HUES64 (cell line): ENCODE measurements around the gene CAPN11.
A peak's percentile ranks its signal among the peaks of the same experiment; 100 is the strongest.

Experiments
- H3K27ac ChIP-seq: 2 replicates; pipeline ENCODE4 v1.7.0; 2013; ENCODE audit warnings: low read depth, low read length, inconsistent platforms
- H3K27me3 ChIP-seq: 2 replicates; pipeline ENCODE4 v1.6.1; 2013; ENCODE audit warnings: mild to moderate bottlenecking, low read length; ENCODE audit not compliant: insufficient read depth
- H3K36me3 ChIP-seq: 2 replicates; pipeline ENCODE4 v1.6.1; 2013; ENCODE audit warnings: mild to moderate bottlenecking, low read length; ENCODE audit not compliant: insufficient read depth
- H3K4me1 ChIP-seq: 2 replicates; pipeline ENCODE4 v1.6.1; 2013; ENCODE audit warnings: mild to moderate bottlenecking, low read length, moderate library complexity; ENCODE audit not compliant: insufficient read depth
- H3K4me3 ChIP-seq: 2 replicates; pipeline ENCODE4 v1.5.1; 2013; ENCODE audit warnings: mild to moderate bottlenecking, low read length, moderate library complexity
- H3K9ac ChIP-seq: 2 replicates; pipeline ENCODE4 v1.6.1; 2013; ENCODE audit warnings: mild to moderate bottlenecking, low read depth, low read length
- H3K9me3 ChIP-seq: 2 replicates; pipeline ENCODE4 v1.6.1; 2013; ENCODE audit warnings: low read depth, low read length; ENCODE audit not compliant: insufficient read depth
- WGBS: fragments of 150-250, 120-280 bp; methylation state at CpG from one replicate; pipeline ENCODE4 v1.1.7; 2013; ENCODE audit warnings: missing lambda C conversion rate; 5-methylcytosine and 5-hydroxymethylcytosine counted together

Gene CAPN11

GRCh38 chr6:44201638-44202303 is 43.2 kb downstream of the CAPN11 start:
- peak overlapping the region; percentile 63 for H3K9ac ChIP-seq
- 87% methylated on average over 11 of the region's 11 CpGs for WGBS
- H3K4me3 ChIP-seq: no peak overlapping the region
- H3K36me3 ChIP-seq: no peaks in the 10 kb centered on the region
- peaks cover 44% of the 10 kb centered on the region for H3K4me1 ChIP-seq
- no peaks in the 10 kb centered on the region for H3K27me3 ChIP-seq
- H3K27ac ChIP-seq: peak overlapping the region; percentile 92
- H3K9me3 ChIP-seq: no peaks in the 10 kb centered on the region

- H3K4me1 ChIP-seq: peaks cover 47% of the 10 kb centered on the region
- H3K27ac ChIP-seq: peak overlapping the region; percentile 92
- 40% methylated on average over 4 of the region's 4 CpGs for WGBS
- H3K4me3 ChIP-seq: peak overlapping the region; percentile 15; the same call in 1 of the 2 replicates
- no peaks in the 10 kb centered on the region for H3K36me3 ChIP-seq
- no peaks in the 10 kb centered on the region for H3K27me3 ChIP-seq
- peak overlapping the region; percentile 74 for H3K9ac ChIP-seq
- H3K9me3 ChIP-seq: no peaks in the 10 kb centered on the region
Measured at GRCh38 chr6:44202332-44202971, 43.8 kb downstream of the CAPN11 start.

- Histone ChIP-seq H3K4me1 (peaks cover 47% of the 10 kb centered on the region), H3K27ac (peak overlapping the region; percentile 92)
Measured at GRCh38 chr6:44202972-44203750, 44.5 kb downstream of the CAPN11 start.

GRCh38 chr6:44203955-44204354 is 45.3 kb downstream of the CAPN11 start:
- H3K9me3 ChIP-seq: no peaks in the 10 kb centered on the region
- no peaks in the 10 kb centered on the region for H3K36me3 ChIP-seq
- H3K4me1 ChIP-seq: peaks cover 47% of the 10 kb centered on the region
- H3K27ac ChIP-seq: no peak overlapping the region
- no peak overlapping the region for H3K4me3 ChIP-seq
- 89% methylated on average over 6 of the region's 6 CpGs for WGBS
- no peak overlapping the region for H3K9ac ChIP-seq
- no peaks in the 10 kb centered on the region for H3K27me3 ChIP-seq

More at GRCh38 chr6:44202972-44203750, 44.5 kb downstream of the CAPN11 start:
- H3K9ac ChIP-seq: peak overlapping the region; percentile 74
- no peaks in the 10 kb centered on the region for H3K9me3 ChIP-seq
- H3K4me3 ChIP-seq: no peak overlapping the region
- no peaks in the 10 kb centered on the region for H3K27me3 ChIP-seq
- 68% methylated on average over 11 of the region's 11 CpGs for WGBS
- no peaks in the 10 kb centered on the region for H3K36me3 ChIP-seq

- no peaks in the 10 kb centered on the region for H3K9me3 ChIP-seq
- 96% methylated on average over 6 of the region's 6 CpGs for WGBS
Measured at GRCh38 chr6:44207966-44208365, 49.3 kb downstream of the CAPN11 start.

GRCh38 chr6:44211284-44211683 is 52.7 kb downstream of the CAPN11 start:
- Histone ChIP-seq H3K27me3 (no peaks in the 10 kb centered on the region), H3K9ac (no peak overlapping the region), H3K36me3 (no peaks in the 10 kb centered on the region), H3K4me3 (no peak overlapping the region), H3K27ac (no peak overlapping the region), H3K4me1 (peaks cover 7% of the 10 kb centered on the region), H3K9me3 (no peaks in the 10 kb centered on the region)
- WGBS: 90% methylated on average over 3 of the region's 3 CpGs

More at GRCh38 chr6:44207966-44208365, 49.3 kb downstream of the CAPN11 start:
- Histone ChIP-seq H3K4me1 (peaks cover 22% of the 10 kb centered on the region), H3K9ac (no peak overlapping the region), H3K27ac (no peak overlapping the region), H3K27me3 (no peaks in the 10 kb centered on the region), H3K4me3 (no peak overlapping the region), H3K36me3 (no peaks in the 10 kb centered on the region)

GRCh38 chr6:44214307-44214706 is 55.7 kb downstream of the CAPN11 start:
- WGBS: 94% methylated on average over 6 of the region's 6 CpGs
- no peak overlapping the region for H3K9ac ChIP-seq
- no peaks in the 10 kb centered on the region for H3K36me3 ChIP-seq
- no peaks in the 10 kb centered on the region for H3K9me3 ChIP-seq
- H3K27me3 ChIP-seq: no peaks in the 10 kb centered on the region
- no peak overlapping the region for H3K27ac ChIP-seq
- peaks cover 23% of the 10 kb centered on the region for H3K4me1 ChIP-seq
- H3K4me3 ChIP-seq: no peak overlapping the region

- H3K9me3 ChIP-seq: no peaks in the 10 kb centered on the region
- peak within 1 kb of the TSS; percentile 1 for H3K9ac ChIP-seq
- 37% methylated on average over 6 of the region's 7 CpGs for WGBS
- H3K27ac ChIP-seq: peak within 1 kb of the TSS; percentile 43; the same call in 1 of the 2 replicates
- H3K4me3 ChIP-seq: peak within 1 kb of the TSS; percentile 28; the same call in 1 of the 2 replicates
- H3K4me1 ChIP-seq: peaks cover 29% of the 10 kb centered on the region
- H3K27me3 ChIP-seq: no peaks in the 10 kb centered on the region
- no peaks in the 10 kb centered on the region for H3K36me3 ChIP-seq
Measured at GRCh38 chr6:44216677-44217331, 58.2 kb downstream of the CAPN11 start, which contains the start of gene MYMX. MYMX (plus strand) TSS chr6:44216926; CDS start chr6:44217472, 546 bp downstream.

GRCh38 chr6:44217332-44218143 is 58.9 kb downstream of the CAPN11 start:
- Histone ChIP-seq H3K4me3 (peak overlapping the region; percentile 54; the same call in 1 of the 2 replicates), H3K9ac (peak overlapping the region; percentile 1), H3K27ac (peak overlapping the region; percentile 43; the same call in 1 of the 2 replicates), H3K27me3 (no peaks in the 10 kb centered on the region), H3K36me3 (no peaks in the 10 kb centered on the region), H3K4me1 (peaks cover 35% of the 10 kb centered on the region), H3K9me3 (no peaks in the 10 kb centered on the region)
- 32% methylated on average over 16 of the region's 16 CpGs for WGBS
